ENCODE data around the gene TPRKB. TPM values are rescaled to one million over a fixed set of nuclear protein-coding genes. Genes with fewer than 3 reads are reported as not detected.

Gene TPRKB
- polyA plus RNA-seq, 1 donor (not counting 4 experiments of a cell fraction or from before 2014, with no cell fraction given): 58.4 TPM

GRCh38 chr2:73700661-73701447, 36.3 kb downstream of the TPRKB start:
- DNase-seq (ENCODE audit: low read depth, low spot score) (no peak), FAIRE-seq (no peak)
- H3K79me2 ChIP-seq (ENCODE audit: control insufficient read depth, insufficient read depth, low read length): no peaks in the 10 kb centered on the region
- H3K4me3 ChIP-seq (ENCODE audit: control insufficient read depth in 2 of 3, extremely low read depth in 1 of 3, insufficient read depth in 2 of 3, low read depth in 1 of 3, low read length in 3 of 3): no peak overlapping the region
- H3K9me3 ChIP-seq (ENCODE audit: control insufficient read depth, low read depth, low read length): no peaks in the 10 kb centered on the region
- H2AFZ ChIP-seq (ENCODE audit: control insufficient read depth, low read length): no peak overlapping the region
- no peaks in the 10 kb centered on the region for H3K36me3 ChIP-seq (ENCODE audit: control insufficient read depth in 2 of 2, extremely low read depth in 1 of 2, insufficient read depth in 2 of 2, low read length in 2 of 2)
- TF ChIP-seq EZH2 (IDR thresholded peaks at IDR 0.05; ENCODE audit: low read length): no peak
- TF ChIP-seq, protein P1, sequence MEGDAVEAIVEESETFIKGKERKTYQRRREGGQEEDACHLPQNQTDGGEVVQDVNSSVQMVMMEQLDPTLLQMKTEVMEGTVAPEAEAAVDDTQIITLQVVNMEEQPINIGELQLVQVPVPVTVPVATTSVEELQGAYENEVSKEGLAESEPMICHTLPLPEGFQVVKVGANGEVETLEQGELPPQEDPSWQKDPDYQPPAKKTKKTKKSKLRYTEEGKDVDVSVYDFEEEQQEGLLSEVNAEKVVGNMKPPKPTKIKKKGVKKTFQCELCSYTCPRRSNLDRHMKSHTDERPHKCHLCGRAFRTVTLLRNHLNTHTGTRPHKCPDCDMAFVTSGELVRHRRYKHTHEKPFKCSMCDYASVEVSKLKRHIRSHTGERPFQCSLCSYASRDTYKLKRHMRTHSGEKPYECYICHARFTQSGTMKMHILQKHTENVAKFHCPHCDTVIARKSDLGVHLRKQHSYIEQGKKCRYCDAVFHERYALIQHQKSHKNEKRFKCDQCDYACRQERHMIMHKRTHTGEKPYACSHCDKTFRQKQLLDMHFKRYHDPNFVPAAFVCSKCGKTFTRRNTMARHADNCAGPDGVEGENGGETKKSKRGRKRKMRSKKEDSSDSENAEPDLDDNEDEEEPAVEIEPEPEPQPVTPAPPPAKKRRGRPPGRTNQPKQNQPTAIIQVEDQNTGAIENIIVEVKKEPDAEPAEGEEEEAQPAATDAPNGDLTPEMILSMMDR (optimal IDR thresholded peaks at IDR 0.05 in 1 of 3, IDR thresholded peaks at IDR 0.05 in 1 of 3, conservative IDR thresholded peaks at IDR 0.05 in 1 of 3; ENCODE audit: extremely low read depth in 1 of 3, insufficient read depth in 2 of 3, low read length in 3 of 3): no peak
- no peaks in the 10 kb centered on the region for H3K4me1 ChIP-seq (ENCODE audit: control insufficient read depth, extremely low read depth, insufficient read depth, low read length)
- no peaks in the 10 kb centered on the region for H3K9me1 ChIP-seq (ENCODE audit: control insufficient read depth, extremely low read depth, insufficient read depth, low read length)
- H3K4me2 ChIP-seq (ENCODE audit: control insufficient read depth, extremely low read depth, insufficient read depth, low read depth, low read length): no peak overlapping the region
- no peak overlapping the region for H3K27ac ChIP-seq (ENCODE audit: control insufficient read depth, insufficient read depth, low read length)
- no peak overlapping the region for H3K9ac ChIP-seq (ENCODE audit: control insufficient read depth, extremely low read depth, insufficient read depth, low read length)
- H3K27me3 ChIP-seq (ENCODE audit: control insufficient read depth, extremely low read depth, insufficient read depth, low read length): peaks cover 8% of the 10 kb centered on the region
- dilution Hi-C loops (cut with MboI; ENCODE audit: extremely low pct_ligation_motif_present, low sequenced_read_pairs): no loop called here
- no peaks in the 10 kb centered on the region for H4K20me1 ChIP-seq (ENCODE audit: control insufficient read depth, extremely low read depth, insufficient read depth, low read length)

- Histone ChIP-seq H4K20me1 (ENCODE audit: control insufficient read depth, extremely low read depth, insufficient read depth, low read length) (no peaks in the 10 kb centered on the region), H3K9me1 (ENCODE audit: control insufficient read depth, extremely low read depth, insufficient read depth, low read length) (no peaks in the 10 kb centered on the region), H3K9me3 (ENCODE audit: control insufficient read depth, low read depth, low read length) (no peaks in the 10 kb centered on the region), H3K9ac (ENCODE audit: control insufficient read depth, extremely low read depth, insufficient read depth, low read length) (no peak overlapping the region), H3K27me3 (ENCODE audit: control insufficient read depth, extremely low read depth, insufficient read depth, low read length) (peaks cover 8% of the 10 kb centered on the region), H3K36me3 (ENCODE audit: control insufficient read depth in 2 of 2, extremely low read depth in 1 of 2, insufficient read depth in 2 of 2, low read length in 2 of 2) (no peaks in the 10 kb centered on the region), H3K27ac (ENCODE audit: control insufficient read depth, insufficient read depth, low read length) (no peak overlapping the region), H2AFZ (ENCODE audit: control insufficient read depth, low read length) (no peak overlapping the region), H3K4me2 (ENCODE audit: control insufficient read depth, extremely low read depth, insufficient read depth, low read depth, low read length) (no peak overlapping the region), H3K79me2 (ENCODE audit: control insufficient read depth, insufficient read depth, low read length) (no peaks in the 10 kb centered on the region), H3K4me3 (ENCODE audit: control insufficient read depth in 2 of 3, extremely low read depth in 1 of 3, insufficient read depth in 2 of 3, low read depth in 1 of 3, low read length in 3 of 3) (no peak overlapping the region), H3K4me1 (ENCODE audit: control insufficient read depth, extremely low read depth, insufficient read depth, low read length) (no peaks in the 10 kb centered on the region)
- FAIRE-seq: no peak
- TF ChIP-seq, protein P1 (optimal IDR thresholded peaks at IDR 0.05 in 1 of 3, IDR thresholded peaks at IDR 0.05 in 1 of 3, conservative IDR thresholded peaks at IDR 0.05 in 1 of 3; ENCODE audit: extremely low read depth in 1 of 3, insufficient read depth in 2 of 3, low read length in 3 of 3): no peak
- no peak for TF ChIP-seq EZH2 (IDR thresholded peaks at IDR 0.05; ENCODE audit: low read length)
- dilution Hi-C loops (cut with MboI; ENCODE audit: extremely low pct_ligation_motif_present, low sequenced_read_pairs): no loop called here
- DNase-seq (ENCODE audit: low read depth, low spot score): no peak
Observed at GRCh38 chr2:73700131-73700611, 37.0 kb downstream of the TPRKB start.
